Tibial artery (tissue), 4 donors: Measurements from ENCODE around the gene SERPINB5.
A peak's percentile ranks its signal among the peaks of the same experiment; 100 is the strongest.

ENCODE experiments used
- DNase-seq, 2 donors: peaks; one replicate each; pipeline ENCODE4 v3.0.0-alpha.2; 2019
- H3K27ac ChIP-seq, 2 donors: fragments of 200-600 bp; sonication (generic) in 1 of 2; 1 replicate in 1 of 2; 2 replicates in 1 of 2; pipeline ENCODE4 v1.5.1; 2018 to 2019; ENCODE audit warnings: mild to moderate bottlenecking in 1 of 2
- H3K27me3 ChIP-seq, 2 donors: fragments of 200-600 bp; sonication (generic) in 1 of 2; one replicate each; pipeline versions ENCODE4 v1.5.1 to v1.6.0; 2016 to 2019
- H3K36me3 ChIP-seq, 3 donors: fragments of 200-600 bp; sonication (generic) in 2 of 3; one replicate each; pipeline ENCODE4 v1.5.1; 2016 to 2019; ENCODE audit warnings: mild to moderate bottlenecking in 2 of 3
- H3K4me1 ChIP-seq, 4 donors: fragments of 200-600 bp; sonication (generic) in 2 of 4; 1 replicate in 3 of 4; 2 replicates in 1 of 4; pipeline ENCODE4 v1.5.1; 2016 to 2019
- H3K4me3 ChIP-seq, 2 donors: fragments of 200-600 bp; sonication (generic) in 1 of 2; 1 replicate in 1 of 2; 2 replicates in 1 of 2; pipeline ENCODE4 v1.5.1; 2018 to 2019; ENCODE audit warnings: mild to moderate bottlenecking in 2 of 2
- H3K9me3 ChIP-seq, 3 donors: fragments of 200-600 bp; sonication (generic) in 1 of 3; one replicate each; pipeline ENCODE4 v1.5.1; 2016 to 2019
- intact Hi-C: fragments of 100-400 bp; cut with DNase I; formaldehyde crosslinking; loops from one replicate; pipeline ENCODE4 v1.15.0; 2023; ENCODE audit warnings: low total_unique reads
- TF ChIP-seq, protein P1 (sequence below), 2 experiments: fragments of 200-600 bp in 1 of 2; fragments of 450-650 bp in 1 of 2; IDR thresholded peaks; one replicate each; pipeline ENCODE4 v1.5.1; 2017 to 2019; ENCODE audit warnings: antibody characterized with exemption in 2 of 2, mild to moderate bottlenecking in 1 of 2, moderate library complexity in 1 of 2

The SERPINB5 gene, protein sequence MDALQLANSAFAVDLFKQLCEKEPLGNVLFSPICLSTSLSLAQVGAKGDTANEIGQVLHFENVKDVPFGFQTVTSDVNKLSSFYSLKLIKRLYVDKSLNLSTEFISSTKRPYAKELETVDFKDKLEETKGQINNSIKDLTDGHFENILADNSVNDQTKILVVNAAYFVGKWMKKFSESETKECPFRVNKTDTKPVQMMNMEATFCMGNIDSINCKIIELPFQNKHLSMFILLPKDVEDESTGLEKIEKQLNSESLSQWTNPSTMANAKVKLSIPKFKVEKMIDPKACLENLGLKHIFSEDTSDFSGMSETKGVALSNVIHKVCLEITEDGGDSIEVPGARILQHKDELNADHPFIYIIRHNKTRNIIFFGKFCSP

DNA sequence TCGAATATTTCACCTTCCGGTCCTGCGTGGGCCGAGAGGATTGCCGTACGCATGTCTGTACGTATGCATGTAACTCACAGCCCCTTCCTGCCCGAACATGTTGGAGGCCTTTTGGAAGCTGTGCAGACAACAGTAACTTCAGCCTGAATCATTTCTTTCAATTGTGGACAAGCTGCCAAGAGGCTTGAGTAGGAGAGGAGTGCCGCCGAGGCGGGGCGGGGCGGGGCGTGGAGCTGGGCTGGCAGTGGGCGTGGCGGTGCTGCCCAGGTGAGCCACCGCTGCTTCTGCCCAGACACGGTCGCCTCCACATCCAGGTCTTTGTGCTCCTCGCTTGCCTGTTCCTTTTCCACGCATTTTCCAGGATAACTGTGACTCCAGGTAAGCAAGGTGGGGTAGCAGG lies at the start of gene SERPINB5:
SERPINB5 (plus strand) TSS at position 291 of the 400 bp plus-strand sequence. CDS start 7,471 bp downstream, outside the sequence.
- H3K4me1 ChIP-seq, result no peaks in the 10 kb centered on the region

DNA sequence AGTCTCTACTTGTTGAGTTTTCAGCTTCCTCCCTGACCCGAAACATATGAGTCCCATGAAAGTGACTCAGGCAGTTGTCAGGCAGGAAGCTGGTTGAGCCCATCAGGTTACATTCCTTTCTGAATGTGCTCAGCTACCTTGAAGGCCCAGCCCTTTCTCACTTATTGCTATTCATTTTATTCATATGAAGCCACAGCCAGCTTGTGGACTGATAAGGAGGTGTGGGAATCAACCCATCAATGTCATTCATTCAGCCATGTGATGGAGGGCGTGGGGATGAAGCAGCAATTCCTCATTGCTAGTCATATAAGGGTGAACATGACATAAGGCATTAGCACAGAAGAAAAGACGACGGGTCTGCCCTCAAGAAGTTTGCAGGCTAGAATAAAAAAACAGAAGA lies 49.2 kb upstream of the SERPINB5 start:
- H3K4me1 ChIP-seq, result peaks cover 0 to under 1% (median 0%) of the 10 kb centered on the region in 4 donors
- DNase-seq, result no peak
- intact Hi-C loops, result loop anchor here (10.0 kb wide), 1 partner anchor 903 kb away; the partner anchor contains the start of gene ZCCHC2
- H3K4me3 ChIP-seq, result no peak overlapping the region
- no peaks in the 10 kb centered on the region for H3K27me3 ChIP-seq
- H3K36me3 ChIP-seq, result no peaks in the 10 kb centered on the region
- TF ChIP-seq, protein P1, sequence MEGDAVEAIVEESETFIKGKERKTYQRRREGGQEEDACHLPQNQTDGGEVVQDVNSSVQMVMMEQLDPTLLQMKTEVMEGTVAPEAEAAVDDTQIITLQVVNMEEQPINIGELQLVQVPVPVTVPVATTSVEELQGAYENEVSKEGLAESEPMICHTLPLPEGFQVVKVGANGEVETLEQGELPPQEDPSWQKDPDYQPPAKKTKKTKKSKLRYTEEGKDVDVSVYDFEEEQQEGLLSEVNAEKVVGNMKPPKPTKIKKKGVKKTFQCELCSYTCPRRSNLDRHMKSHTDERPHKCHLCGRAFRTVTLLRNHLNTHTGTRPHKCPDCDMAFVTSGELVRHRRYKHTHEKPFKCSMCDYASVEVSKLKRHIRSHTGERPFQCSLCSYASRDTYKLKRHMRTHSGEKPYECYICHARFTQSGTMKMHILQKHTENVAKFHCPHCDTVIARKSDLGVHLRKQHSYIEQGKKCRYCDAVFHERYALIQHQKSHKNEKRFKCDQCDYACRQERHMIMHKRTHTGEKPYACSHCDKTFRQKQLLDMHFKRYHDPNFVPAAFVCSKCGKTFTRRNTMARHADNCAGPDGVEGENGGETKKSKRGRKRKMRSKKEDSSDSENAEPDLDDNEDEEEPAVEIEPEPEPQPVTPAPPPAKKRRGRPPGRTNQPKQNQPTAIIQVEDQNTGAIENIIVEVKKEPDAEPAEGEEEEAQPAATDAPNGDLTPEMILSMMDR (IDR thresholded peaks at IDR 0.05), result no peak
- no peak overlapping the region for H3K27ac ChIP-seq
- no peaks in the 10 kb centered on the region for H3K9me3 ChIP-seq

More for the DNA sequence above, at the start of gene SERPINB5:
- no peaks in the 10 kb centered on the region for H3K36me3 ChIP-seq
- H3K9me3 ChIP-seq, result no peaks in the 10 kb centered on the region
- H3K4me3 ChIP-seq, result no peak within 1 kb of the TSS
- peaks cover 0 to 4% of the 10 kb centered on the region in 2 donors for H3K27me3 ChIP-seq
- intact Hi-C loops, result no loop called here
- no peak within 1 kb of the TSS for H3K27ac ChIP-seq
- no peak for DNase-seq
- TF ChIP-seq, protein P1 (IDR thresholded peaks at IDR 0.05), result no peak

DNA sequence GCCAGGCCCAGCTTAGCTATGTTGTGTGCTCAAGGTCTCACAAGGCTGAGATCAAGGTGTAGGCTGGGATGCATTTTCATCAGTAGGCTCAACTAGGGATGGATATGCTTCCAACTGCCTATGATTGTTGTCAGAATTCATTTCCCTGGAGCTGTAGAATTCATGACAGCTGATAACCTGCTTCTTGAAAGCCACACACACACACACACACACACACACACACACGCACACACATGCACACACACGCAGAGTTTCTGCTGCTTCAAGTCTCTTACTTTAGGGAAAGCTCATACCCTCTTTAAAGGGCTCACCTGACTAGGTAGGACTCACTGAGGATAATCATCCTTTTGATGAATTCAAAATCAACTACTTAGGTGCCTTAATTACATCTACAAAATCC lies 46.2 kb upstream of the SERPINB5 start:
- Histone ChIP-seq H3K36me3 (no peaks in the 10 kb centered on the region), H3K4me3 (no peak overlapping the region), H3K27me3 (no peaks in the 10 kb centered on the region), H3K4me1 (peaks cover 0 to 21% (median 12%) of the 10 kb centered on the region in 4 donors), H3K9me3 (no peaks in the 10 kb centered on the region), H3K27ac (no peak overlapping the region)
- no peak for DNase-seq
- TF ChIP-seq, protein P1 (IDR thresholded peaks at IDR 0.05), result no peak
- intact Hi-C loops, result no loop called here

DNA sequence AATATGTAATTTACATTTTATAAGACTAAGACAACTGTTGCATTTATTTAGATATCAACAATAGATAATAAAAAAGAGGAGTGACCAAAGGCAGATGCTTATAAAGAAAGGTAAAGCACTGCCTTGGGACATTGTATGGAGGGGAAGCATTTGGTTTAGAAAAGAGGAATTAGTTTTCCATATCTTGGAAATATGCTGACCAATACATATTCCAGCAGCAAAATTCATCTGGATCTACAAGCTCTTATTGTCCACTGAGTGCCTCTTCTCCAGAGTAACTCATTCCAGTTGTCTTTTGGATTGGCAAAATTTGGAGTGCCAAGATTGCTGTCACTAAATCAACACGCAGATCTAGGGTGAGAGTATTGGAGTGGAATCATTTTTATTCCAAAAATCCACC lies 45.6 kb upstream of the SERPINB5 start:
- intact Hi-C loops, result no loop called here
- H3K4me1 ChIP-seq, result peaks cover 0 to 21% (median 12%) of the 10 kb centered on the region in 4 donors
- no peaks in the 10 kb centered on the region for H3K36me3 ChIP-seq
- TF ChIP-seq, protein P1 (IDR thresholded peaks at IDR 0.05), result no peak
- H3K4me3 ChIP-seq, result no peak overlapping the region
- no peaks in the 10 kb centered on the region for H3K9me3 ChIP-seq
- no peak for DNase-seq
- no peaks in the 10 kb centered on the region for H3K27me3 ChIP-seq
- no peak overlapping the region for H3K27ac ChIP-seq

DNA sequence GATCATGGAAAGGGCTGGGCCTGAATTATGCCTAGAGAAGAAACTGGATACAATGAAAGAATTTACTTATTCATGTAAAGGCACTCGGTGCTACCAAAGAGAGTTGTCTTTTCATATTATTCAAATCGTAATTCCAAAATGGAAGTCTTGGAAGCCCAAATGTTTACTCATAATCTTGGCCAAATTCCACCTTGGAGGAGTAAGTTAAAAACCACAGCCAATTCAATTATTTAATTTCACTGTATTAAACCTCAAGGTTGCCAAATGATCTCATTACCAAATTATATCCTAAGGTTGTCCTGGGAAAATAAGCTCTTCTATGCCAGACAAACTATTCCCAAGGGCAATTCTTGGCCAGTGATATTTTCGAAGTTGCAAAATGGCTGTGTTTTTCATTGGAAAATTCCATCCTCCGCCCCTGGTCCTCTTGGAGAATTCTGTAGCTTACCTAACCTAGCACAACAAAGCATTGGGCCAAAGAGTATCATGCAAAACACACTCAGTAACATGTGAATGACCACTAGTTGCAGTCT lies 43.4 kb upstream of the SERPINB5 start:
- Histone ChIP-seq H3K4me1 (peaks cover 0 to 29% (median 19%) of the 10 kb centered on the region in 4 donors), H3K9me3 (no peaks in the 10 kb centered on the region), H3K4me3 (no peak overlapping the region), H3K36me3 (no peaks in the 10 kb centered on the region), H3K27me3 (no peaks in the 10 kb centered on the region), H3K27ac (peak overlapping the region; percentile 68 to 69)
- DNase-seq, result peak in 1 of 2 donors; percentile 42
- intact Hi-C loops, result no loop called here
- TF ChIP-seq, protein P1 (IDR thresholded peaks at IDR 0.05), result no peak
